Neural cell (in vitro differentiated cells): ENCODE data around the gene CTAGE4. TPM values are rescaled to one million over a fixed set of nuclear protein-coding genes. Genes with fewer than 3 reads are reported as not detected.

ENCODE experiments used
- H2AFZ ChIP-seq: fragments of 200-600, 300-800 bp; sonication (generic), shearing (Covaris generic); 2 replicates; pipeline ENCODE4 v1.6.0; 2014; ENCODE audit warnings: low read depth, mild to moderate bottlenecking, antibody characterized with exemption, low read length, moderate library complexity
- H3F3A ChIP-seq: fragments of 200-600 bp; shearing (Covaris generic); 2 replicates; pipeline ENCODE4 v1.6.1; 2016; ENCODE audit warnings: mild to moderate bottlenecking, moderate library complexity, mixed read lengths, antibody characterized with exemption, low read length; ENCODE audit not compliant: insufficient read depth, poor library complexity, severe bottlenecking
- H3K27ac ChIP-seq: fragments of 200-600, 300-800 bp; sonication (generic), shearing (Covaris generic); 2 replicates; pipeline ENCODE4 v1.5.1; 2014; ENCODE audit warnings: mild to moderate bottlenecking, low read length, moderate library complexity
- H3K27me3 ChIP-seq: fragments of 300-800, 200-600 bp; sonication (generic), shearing (Covaris generic); 2 replicates; pipeline ENCODE4 v1.6.0; 2014; ENCODE audit warnings: mild to moderate bottlenecking, low read depth, low read length, moderate library complexity; ENCODE audit not compliant: insufficient read depth
- H3K36me3 ChIP-seq: fragments of 300-800, 200-600 bp; sonication (generic), shearing (Covaris generic); 2 replicates; pipeline ENCODE4 v1.5.1; 2014; ENCODE audit warnings: mild to moderate bottlenecking, antibody characterized with exemption, low read length, moderate library complexity; ENCODE audit not compliant: insufficient read depth
- H3K4me2 ChIP-seq: fragments of 300-800, 200-600 bp; sonication (generic), shearing (Covaris generic); 2 replicates; pipeline ENCODE4 v1.6.0; 2014; ENCODE audit warnings: mild to moderate bottlenecking, low read length
- H3K4me3 ChIP-seq: fragments of 300-800, 200-600 bp; sonication (generic), shearing (Covaris generic); 2 replicates; pipeline ENCODE4 v1.5.1; 2014; ENCODE audit warnings: mild to moderate bottlenecking, low read length, moderate library complexity
- H3K79me2 ChIP-seq: fragments of 200-600 bp; shearing (Covaris generic); replicated peaks from 2 replicates; pipeline ENCODE4 v1.6.0; 2014; ENCODE audit warnings: mild to moderate bottlenecking, low read length, moderate library complexity; ENCODE audit not compliant: insufficient read depth
- H3K9ac ChIP-seq: fragments of 300-800, 200-600 bp; sonication (generic), shearing (Covaris generic); 2 replicates; pipeline ENCODE4 v1.6.1; 2016; ENCODE audit warnings: mild to moderate bottlenecking, low read length, mixed read lengths
- H3K9me2 ChIP-seq: fragments of 200-600 bp; shearing (Covaris generic); 2 replicates; pipeline ENCODE4 v1.6.1; 2016; ENCODE audit warnings: mild to moderate bottlenecking, low read length, mixed read lengths; ENCODE audit not compliant: insufficient read depth
- H3K9me3 ChIP-seq: fragments of 200-600, 300-800 bp; sonication (generic), shearing (Covaris generic); 2 replicates; pipeline ENCODE4 v1.6.1; 2016; ENCODE audit warnings: mild to moderate bottlenecking, mixed run types, low read length, moderate library complexity, mixed read lengths
- H4K20me1 ChIP-seq: fragments of 200-600 bp; shearing (Covaris generic); 2 replicates; pipeline ENCODE4 v1.6.1; 2016; ENCODE audit warnings: mild to moderate bottlenecking, mixed run types; ENCODE audit not compliant: insufficient read depth
- CTCF ChIP-seq: fragments of 450-650 bp; IDR thresholded peaks from 2 replicates; pipeline ENCODE4 v1.5.1; 2014; ENCODE audit warnings: antibody characterized with exemption, mild to moderate bottlenecking, moderate library complexity; ENCODE audit not compliant: poor library complexity, severe bottlenecking
- EP300 ChIP-seq: fragments of 450-650 bp; conservative IDR thresholded peaks from 2 replicates; pipeline ENCODE4 v1.6.1; 2014; ENCODE audit warnings: antibody characterized with exemption, mild to moderate bottlenecking, moderate library complexity; ENCODE audit not compliant: poor library complexity, severe bottlenecking
- EZH2 ChIP-seq: fragments of 200-600, 300-800 bp; shearing (Covaris generic), sonication (generic); IDR thresholded peaks from 2 replicates; pipeline ENCODE4 v1.6.1; 2014; ENCODE audit warnings: antibody characterized with exemption, low read length, borderline replicate concordance, mild to moderate bottlenecking; ENCODE audit not compliant: insufficient read depth, poor library complexity, severe bottlenecking
- MXI1 ChIP-seq: fragments of 450-650 bp; conservative IDR thresholded peaks from 2 replicates; pipeline ENCODE4 v1.6.1; 2014; ENCODE audit warnings: antibody characterized with exemption, mild to moderate bottlenecking; ENCODE audit not compliant: poor library complexity, severe bottlenecking
- POLR2AphosphoS5 ChIP-seq: IDR thresholded peaks from 2 replicates; pipeline ENCODE4 v1.6.1; 2012
- RAD21 ChIP-seq: fragments of 450-650 bp; conservative IDR thresholded peaks from 2 replicates; pipeline ENCODE4 v1.6.1; 2014; ENCODE audit warnings: antibody characterized with exemption, mild to moderate bottlenecking, moderate library complexity
- REST ChIP-seq: IDR thresholded peaks from 2 replicates; pipeline ENCODE4 v1.6.1; 2012; ENCODE audit warnings: borderline replicate concordance
- SMC3 ChIP-seq: fragments of 450-650 bp; conservative IDR thresholded peaks from 2 replicates; pipeline ENCODE4 v1.6.1; 2014; ENCODE audit warnings: antibody characterized with exemption, mild to moderate bottlenecking, moderate library complexity; ENCODE audit not compliant: poor library complexity
- TAF1 ChIP-seq: IDR thresholded peaks from 2 replicates; pipeline ENCODE4 v1.6.1; 2012; ENCODE audit warnings: low read depth
- polyA plus RNA-seq: library from polyadenylated mRNA; depleted of rRNA; stranded (reverse); fragments of >200 nt; gene quantifications from 2 replicates; pipeline ENCODE4 v1.2.3, GENCODE V29; 2014

CTAGE4 gene
- polyA plus RNA-seq, 1 donor from 2014 or later = not detected

- H3K36me3 ChIP-seq = no peaks in the 10 kb centered on the region
- H2AFZ ChIP-seq = no peak overlapping the region
- no peak overlapping the region for H3K4me3 ChIP-seq
- no peak for TF ChIP-seq EZH2
- TF ChIP-seq CTCF = no peak
- no peak for TF ChIP-seq MXI1
- no peak for TF ChIP-seq SMC3
- TF ChIP-seq TAF1 = no peak
- TF ChIP-seq POLR2AphosphoS5 = no peak
- TF ChIP-seq RAD21 = no peak
- no peak for TF ChIP-seq REST
- no peak for TF ChIP-seq EP300
- no peak overlapping the region for H3K9ac ChIP-seq
- H3K9me2 ChIP-seq = no peaks in the 10 kb centered on the region
- no peaks in the 10 kb centered on the region for H3K9me3 ChIP-seq
- H3K79me2 ChIP-seq = no peaks in the 10 kb centered on the region
- no peaks in the 10 kb centered on the region for H3K27me3 ChIP-seq
- no peak overlapping the region for H3K4me2 ChIP-seq
- H3K27ac ChIP-seq = no peak overlapping the region
- H3F3A ChIP-seq = no peaks in the 10 kb centered on the region
- H4K20me1 ChIP-seq = no peaks in the 10 kb centered on the region
Measured at GRCh38 chr7:144148224-144148827, 34.9 kb upstream of the CTAGE4 start.

- Histone ChIP-seq H3K9ac (no peak overlapping the region), H3K27ac (no peak overlapping the region), H3F3A (no peaks in the 10 kb centered on the region), H4K20me1 (no peaks in the 10 kb centered on the region), H2AFZ (no peak overlapping the region), H3K4me3 (no peak overlapping the region), H3K9me3 (no peaks in the 10 kb centered on the region), H3K36me3 (no peaks in the 10 kb centered on the region), H3K9me2 (no peaks in the 10 kb centered on the region), H3K4me2 (no peak overlapping the region), H3K27me3 (no peaks in the 10 kb centered on the region), H3K79me2 (no peaks in the 10 kb centered on the region)
- TF ChIP-seq POLR2AphosphoS5 = no peak
- TF ChIP-seq SMC3 = no peak
- TF ChIP-seq EZH2 = no peak
- no peak for TF ChIP-seq EP300
- TF ChIP-seq RAD21 = no peak
- TF ChIP-seq CTCF = no peak
- TF ChIP-seq MXI1 = no peak
- no peak for TF ChIP-seq REST
- TF ChIP-seq TAF1 = no peak
Measured at GRCh38 chr7:144158861-144159260, 24.4 kb upstream of the CTAGE4 start.
